Ovary (tissue), 3 donors: Measurements from ENCODE around the gene GLIS2.

Experiments
- CTCF ChIP-seq, 3 donors: fragments of 450-650 bp in 2 of 3; fragments of 200-600 bp in 1 of 3; IDR thresholded peaks; one replicate each; pipeline versions ENCODE4 v1.5.1 to v1.8.0; 2016 to 2022; ENCODE audit warnings: antibody characterized with exemption in 3 of 3, mild to moderate bottlenecking in 1 of 3
- POLR2A ChIP-seq: fragments of 450-650 bp; IDR thresholded peaks from one replicate; pipeline ENCODE4 v1.6.1; 2017; ENCODE audit warnings: antibody characterized with exemption, mild to moderate bottlenecking, moderate library complexity
- donor health status: DM: no; HTN: no; CAD: no.

GRCh38 chr16:4293822-4294457 lies 21.9 kb upstream of the GLIS2 start:
- TF ChIP-seq CTCF (IDR thresholded peaks at IDR 0.05): no peak
- TF ChIP-seq POLR2A: no peak
